Breast epithelium (tissue), 3 donors: ENCODE data around the gene LAMB4.

Source experiments
- CTCF ChIP-seq, 3 donors: fragments of 450-650 bp; IDR thresholded peaks; one replicate each; pipeline ENCODE4 v1.5.1; 2016 to 2017; ENCODE audit warnings: antibody characterized with exemption in 3 of 3, mild to moderate bottlenecking in 3 of 3, moderate library complexity in 3 of 3
- POLR2AphosphoS5 ChIP-seq, 3 donors: sonication (generic); formaldehyde crosslinking; IDR thresholded peaks; one replicate each; pipeline ENCODE4 v1.6.1; 2017; ENCODE audit warnings: antibody characterized with exemption in 3 of 3

GRCh38 chr7:108087778-108088177, 42.4 kb downstream of the LAMB4 start:
- TF ChIP-seq CTCF (IDR thresholded peaks at IDR 0.05) (no peak), POLR2AphosphoS5 (IDR thresholded peaks at IDR 0.05) (no peak)
